Bronchial epithelial cell (primary cell): ENCODE measurements around the gene ANKRD36. TPM values are rescaled to one million over a fixed set of nuclear protein-coding genes. Genes with fewer than 3 reads are reported as not detected.
A peak's percentile ranks its signal among the peaks of the same experiment; 100 is the strongest.
"Not testable (repeated sequence)": the region's sequence is repeated elsewhere in the genome, so short reads cannot be mapped to it uniquely, and the experiment has no call there.

Experiments used
- DNase-seq: peaks from one replicate; pipeline ENCODE4 v3.0.0-alpha.2; 2010; ENCODE audit warnings: low read depth
- FAIRE-seq: peaks from 2 replicates; lab custom pipeline; 2011; peaks lifted over from hg19 to GRCh38; lab: Jason Lieb, UNC
- H3K27me3 ChIP-seq: 2 replicates; pipeline ENCODE4 v1.5.1; 2011; ENCODE audit warnings: low read length; ENCODE audit not compliant: control insufficient read depth, insufficient read depth
- H3K36me3 ChIP-seq: 2 replicates; pipeline ENCODE4 v1.5.1; 2011; ENCODE audit warnings: low read length; ENCODE audit not compliant: control insufficient read depth, insufficient read depth
- H3K4me3 ChIP-seq: 2 replicates; pipeline ENCODE4 v1.5.1; 2011; ENCODE audit warnings: mild to moderate bottlenecking, low read depth, low read length, control low read depth
- total RNA-seq: library from RNA; depleted of rRNA; stranded (reverse); fragments of >200 nt; gene quantifications from 2 replicates; pipeline ENCODE4 v1.2.1, GENCODE V29; 2014
- TF ChIP-seq, protein P1 (sequence below): IDR thresholded peaks from 2 replicates; pipeline ENCODE4 v1.5.1; 2011; ENCODE audit warnings: mild to moderate bottlenecking, moderate library complexity, low read length, control low read depth, inconsistent platforms; ENCODE audit not compliant: insufficient read depth, severe bottlenecking

ANKRD36 gene
- total RNA-seq, 1 donor from 2014 or later: 14.0 TPM

GRCh38 chr2:97112320-97113049, 468 bp upstream of the ANKRD36 start:
- TF ChIP-seq, protein P1, sequence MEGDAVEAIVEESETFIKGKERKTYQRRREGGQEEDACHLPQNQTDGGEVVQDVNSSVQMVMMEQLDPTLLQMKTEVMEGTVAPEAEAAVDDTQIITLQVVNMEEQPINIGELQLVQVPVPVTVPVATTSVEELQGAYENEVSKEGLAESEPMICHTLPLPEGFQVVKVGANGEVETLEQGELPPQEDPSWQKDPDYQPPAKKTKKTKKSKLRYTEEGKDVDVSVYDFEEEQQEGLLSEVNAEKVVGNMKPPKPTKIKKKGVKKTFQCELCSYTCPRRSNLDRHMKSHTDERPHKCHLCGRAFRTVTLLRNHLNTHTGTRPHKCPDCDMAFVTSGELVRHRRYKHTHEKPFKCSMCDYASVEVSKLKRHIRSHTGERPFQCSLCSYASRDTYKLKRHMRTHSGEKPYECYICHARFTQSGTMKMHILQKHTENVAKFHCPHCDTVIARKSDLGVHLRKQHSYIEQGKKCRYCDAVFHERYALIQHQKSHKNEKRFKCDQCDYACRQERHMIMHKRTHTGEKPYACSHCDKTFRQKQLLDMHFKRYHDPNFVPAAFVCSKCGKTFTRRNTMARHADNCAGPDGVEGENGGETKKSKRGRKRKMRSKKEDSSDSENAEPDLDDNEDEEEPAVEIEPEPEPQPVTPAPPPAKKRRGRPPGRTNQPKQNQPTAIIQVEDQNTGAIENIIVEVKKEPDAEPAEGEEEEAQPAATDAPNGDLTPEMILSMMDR: peak; percentile 58
- peak overlapping the region; percentile 64 for H3K4me3 ChIP-seq
- peak; percentile 47 for DNase-seq
- H3K27me3 ChIP-seq, FAIRE-seq, H3K36me3 ChIP-seq: not testable (repeated sequence)

- H3K36me3 ChIP-seq, FAIRE-seq: not testable (repeated sequence)
- H3K4me3 ChIP-seq: peak overlapping the region; percentile 64
Measured at GRCh38 chr2:97113882-97114255, 916 bp downstream of the ANKRD36 start.

GRCh38 chr2:97129090-97129489, 16.1 kb downstream of the ANKRD36 start:
- not testable (repeated sequence) for FAIRE-seq, H3K36me3 ChIP-seq, H3K4me3 ChIP-seq, H3K27me3 ChIP-seq, DNase-seq

More at GRCh38 chr2:97113882-97114255, 916 bp downstream of the ANKRD36 start:
- H3K27me3 ChIP-seq, DNase-seq: not testable (repeated sequence)

DNA sequence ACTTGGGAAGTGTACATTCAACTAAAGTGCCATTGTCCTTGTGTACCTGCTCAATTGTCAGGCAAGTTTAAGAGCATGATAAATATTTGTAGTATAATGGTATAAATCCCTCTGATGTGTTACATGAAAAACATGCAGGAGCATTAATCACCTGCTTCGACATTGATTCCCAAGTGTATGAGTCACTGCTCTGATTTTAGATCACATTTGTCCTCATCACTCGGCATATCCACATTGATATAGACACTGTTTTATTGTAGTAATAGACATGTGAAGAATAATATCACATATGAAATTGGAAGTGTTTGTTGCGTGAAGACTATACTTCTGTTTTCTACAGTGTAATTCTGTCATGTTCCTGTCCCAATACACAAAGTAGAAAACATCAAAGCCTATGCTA, 31.1 kb downstream of the ANKRD36 start:
- peak; percentile 30 for DNase-seq
- H3K36me3 ChIP-seq, H3K27me3 ChIP-seq, H3K4me3 ChIP-seq, FAIRE-seq: not testable (repeated sequence)

- H3K36me3 ChIP-seq, FAIRE-seq, H3K27me3 ChIP-seq, DNase-seq, H3K4me3 ChIP-seq: not testable (repeated sequence)
Measured at GRCh38 chr2:97166548-97166947, 53.6 kb downstream of the ANKRD36 start.

DNA sequence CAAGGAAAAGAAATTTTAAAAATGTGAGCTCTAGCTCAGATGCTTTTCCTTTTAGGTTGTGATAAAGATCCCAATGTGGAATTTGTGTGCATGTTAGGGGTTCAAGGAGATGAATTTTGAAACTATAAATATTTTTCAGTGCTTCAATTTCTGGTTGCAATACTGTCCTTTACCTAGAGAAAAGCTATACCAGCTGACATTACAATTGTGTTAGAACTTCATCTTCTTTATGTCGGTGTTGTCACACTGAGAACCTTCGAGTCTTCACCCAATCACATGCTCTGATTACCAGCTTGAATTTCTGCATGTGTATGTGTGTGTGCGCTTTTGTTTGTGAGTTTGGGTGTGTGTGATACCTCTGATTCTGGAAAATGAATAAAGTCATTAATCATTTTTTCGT, 55.0 kb downstream of the ANKRD36 start:
- not testable (repeated sequence) for H3K27me3 ChIP-seq, DNase-seq, H3K4me3 ChIP-seq, FAIRE-seq, H3K36me3 ChIP-seq

GRCh38 chr2:97168583-97168982, 55.6 kb downstream of the ANKRD36 start:
- not testable (repeated sequence) for DNase-seq, H3K4me3 ChIP-seq, H3K36me3 ChIP-seq, FAIRE-seq, H3K27me3 ChIP-seq

DNA sequence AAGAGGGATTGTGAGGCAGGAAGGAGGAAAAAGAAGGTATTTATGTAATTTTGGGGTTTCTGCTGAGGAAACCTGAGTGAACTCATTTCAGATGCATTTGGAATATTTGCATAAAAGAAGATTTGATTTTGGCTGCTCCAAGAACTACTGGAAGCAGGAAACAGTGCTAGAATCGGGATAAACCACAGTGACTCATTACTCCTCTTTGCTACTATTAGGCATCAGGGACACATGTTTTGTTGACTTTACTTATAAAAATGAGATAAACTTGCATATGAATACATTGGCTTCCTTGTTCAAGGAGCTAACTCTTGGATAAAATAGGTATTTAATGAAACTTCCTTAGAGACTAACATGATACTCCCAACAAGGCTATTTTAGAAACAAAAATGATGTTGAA, 67.4 kb downstream of the ANKRD36 start:
- H3K27me3 ChIP-seq, H3K36me3 ChIP-seq, FAIRE-seq, H3K4me3 ChIP-seq: not testable (repeated sequence)
- DNase-seq: peak; percentile 34

DNA sequence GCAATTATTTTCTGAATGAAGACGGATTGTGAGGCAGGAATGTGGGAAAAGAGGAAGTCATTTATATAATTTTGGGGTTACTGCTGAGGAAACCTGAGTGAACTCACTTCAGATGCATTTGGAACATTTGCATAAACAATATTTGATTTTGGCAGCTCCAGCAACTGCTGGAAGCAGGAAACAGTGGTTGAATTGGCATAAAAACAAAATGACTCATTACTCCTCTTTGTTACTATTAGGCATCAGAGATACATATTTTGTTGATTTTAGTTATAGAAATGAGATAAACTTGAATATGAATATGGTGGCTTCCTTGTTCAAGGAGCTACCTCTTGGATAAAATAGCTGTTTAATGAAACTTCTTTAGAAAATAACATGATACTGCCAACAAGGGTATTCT, 82.4 kb downstream of the ANKRD36 start:
- H3K27me3 ChIP-seq, FAIRE-seq, H3K36me3 ChIP-seq, H3K4me3 ChIP-seq: not testable (repeated sequence)
- DNase-seq: peak; percentile 78

DNA sequence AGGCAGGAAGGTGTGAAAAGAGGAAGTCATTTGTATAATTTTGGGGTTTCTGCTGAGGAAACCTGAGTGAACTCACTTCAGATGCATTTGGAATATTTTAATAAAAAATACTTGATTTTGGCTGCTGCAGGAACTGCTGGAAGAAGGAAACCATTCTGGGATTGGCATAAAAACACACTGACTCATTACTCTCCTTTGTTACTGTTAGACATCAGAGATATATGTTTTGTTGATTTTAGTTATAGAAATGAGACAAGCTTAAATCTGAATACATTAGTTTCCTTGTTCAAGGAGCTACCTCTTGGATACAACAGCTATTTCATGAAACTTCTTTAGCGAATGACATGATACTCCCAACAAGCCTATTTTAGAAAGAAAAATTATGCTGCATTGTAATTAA, 84.3 kb downstream of the ANKRD36 start:
- FAIRE-seq, H3K4me3 ChIP-seq, H3K36me3 ChIP-seq, H3K27me3 ChIP-seq, DNase-seq: not testable (repeated sequence)

DNA sequence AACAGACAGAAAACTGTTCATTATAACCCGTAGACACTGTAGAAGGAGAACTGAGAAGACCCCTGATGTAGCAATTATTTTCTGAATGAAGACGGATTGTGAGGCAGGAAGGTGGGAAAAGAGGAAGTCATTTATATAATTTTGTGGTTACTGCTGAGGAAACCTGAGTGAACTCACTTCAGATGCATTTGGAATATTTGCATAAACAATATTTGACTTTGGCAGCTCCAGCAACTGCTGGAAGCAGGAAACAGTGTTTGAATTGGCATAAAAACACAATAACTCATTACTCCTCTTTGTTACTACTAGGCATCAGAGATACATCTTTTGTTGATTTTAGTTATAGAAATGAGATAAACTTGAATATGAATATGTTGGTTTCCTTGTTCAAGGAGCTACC, 87.9 kb downstream of the ANKRD36 start:
- not testable (repeated sequence) for H3K27me3 ChIP-seq, DNase-seq, H3K36me3 ChIP-seq, H3K4me3 ChIP-seq, FAIRE-seq

- not testable (repeated sequence) for H3K27me3 ChIP-seq, H3K4me3 ChIP-seq, H3K36me3 ChIP-seq, FAIRE-seq, DNase-seq
Measured at GRCh38 chr2:97202643-97203250, 89.8 kb downstream of the ANKRD36 start.
